HG03025 (cell line): ENCODE results near the gene NAALAD2.
"Not testable (repeated sequence)": the region's sequence is repeated elsewhere in the genome, so short reads cannot be mapped to it uniquely, and the experiment has no call there.

Experiments used
- ATAC-seq: cut with Tn5 transposase; IDR thresholded peaks from one replicate; pipeline ENCODE4 v1.9.1; 2021; ENCODE audit warnings: mild to moderate bottlenecking, moderate library complexity; ENCODE audit not compliant: unreplicated experiment, low FRiP score

NAALAD2 gene

DNA sequence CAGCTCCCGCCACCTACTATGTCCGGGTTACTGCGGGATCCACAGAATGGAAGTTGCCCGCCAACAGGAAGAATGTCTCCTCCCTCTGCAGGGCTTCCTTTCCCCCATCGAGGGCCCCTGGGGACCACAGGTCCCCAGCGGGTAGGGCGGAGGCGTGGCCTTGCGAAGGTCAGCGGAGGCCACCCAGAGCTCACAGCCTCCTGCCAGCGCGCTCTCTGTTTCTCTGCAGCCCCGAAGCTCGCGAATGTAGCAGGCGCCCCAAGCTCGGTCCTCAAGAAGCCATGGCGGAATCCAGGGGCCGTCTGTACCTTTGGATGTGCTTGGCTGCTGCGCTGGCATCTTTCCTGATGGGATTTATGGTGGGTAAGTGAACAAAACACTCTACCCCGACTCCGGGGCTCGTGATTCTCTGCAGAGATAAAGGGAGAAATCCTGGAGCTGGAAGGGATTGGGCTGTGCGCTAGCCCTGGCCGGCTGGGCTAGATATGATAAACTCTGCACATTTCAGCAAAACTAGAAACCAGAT is at the start of gene NAALAD2:
TSS of gene NAALAD2 (plus strand) at position 186 of the 526 bp plus-strand sequence. CDS start at position 282, 96 bp downstream.
- ATAC-seq = no peak

DNA sequence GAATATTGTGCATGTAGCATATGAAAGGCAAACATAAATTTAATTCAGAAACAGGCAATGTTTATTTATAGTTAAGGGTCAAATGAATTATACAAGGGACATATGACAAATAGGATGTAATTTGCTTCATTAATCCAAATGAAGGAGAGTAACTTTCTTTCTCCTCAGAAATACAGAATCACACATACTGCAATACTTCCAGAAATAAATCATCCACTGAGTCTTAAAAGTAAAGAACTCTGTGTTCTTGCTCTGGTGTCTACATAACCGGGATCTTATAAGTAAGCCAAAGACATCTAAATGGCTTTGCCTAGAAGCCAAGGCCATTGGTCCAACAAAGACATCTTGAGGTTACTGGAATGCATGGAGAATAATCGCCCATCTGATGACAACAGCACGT is 48.8 kb upstream of the NAALAD2 start, which contains the start of gene UBTFL1:
TSS of gene UBTFL1 (plus strand) at position 301 of the 400 bp plus-strand sequence. CDS start at position 301, 0 bp downstream.
- ATAC-seq = not testable (repeated sequence)

GRCh38 chr11:90088731-90089130 is 45.7 kb upstream of the NAALAD2 start:
- not testable (repeated sequence) for ATAC-seq

DNA sequence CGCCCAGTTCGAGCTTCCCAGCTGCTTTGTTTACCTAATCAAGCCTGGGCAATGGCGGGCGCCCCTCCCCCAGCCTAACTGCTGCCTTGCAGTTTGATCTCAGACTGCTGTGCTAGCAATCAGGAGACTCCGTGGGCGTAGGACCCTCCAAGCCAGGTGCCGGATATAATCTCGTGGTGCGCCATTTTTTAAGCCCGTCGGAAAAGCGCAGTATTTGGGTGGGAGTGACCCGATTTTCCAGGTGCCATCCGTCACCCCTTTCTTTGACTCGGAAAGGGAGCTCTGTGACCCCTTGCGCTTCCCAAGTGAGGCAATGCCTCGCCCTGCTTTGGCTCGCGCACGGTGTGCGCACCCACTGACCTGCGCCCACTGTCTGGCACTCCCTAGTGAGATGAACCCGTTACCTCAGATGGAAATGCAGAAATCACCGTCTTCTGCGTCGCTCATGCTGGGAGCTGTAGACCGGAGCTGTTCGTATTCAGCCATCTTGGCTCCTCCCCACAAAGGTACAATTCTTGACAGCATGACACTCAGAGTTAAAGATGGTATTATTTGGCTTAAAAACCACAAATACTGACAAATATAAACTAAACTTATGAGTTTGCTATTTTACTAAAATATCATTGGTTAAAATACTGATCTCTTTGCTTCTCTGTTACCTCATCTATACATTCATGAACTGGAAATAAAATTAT is 39.1 kb upstream of the NAALAD2 start:
- not testable (repeated sequence) for ATAC-seq

DNA sequence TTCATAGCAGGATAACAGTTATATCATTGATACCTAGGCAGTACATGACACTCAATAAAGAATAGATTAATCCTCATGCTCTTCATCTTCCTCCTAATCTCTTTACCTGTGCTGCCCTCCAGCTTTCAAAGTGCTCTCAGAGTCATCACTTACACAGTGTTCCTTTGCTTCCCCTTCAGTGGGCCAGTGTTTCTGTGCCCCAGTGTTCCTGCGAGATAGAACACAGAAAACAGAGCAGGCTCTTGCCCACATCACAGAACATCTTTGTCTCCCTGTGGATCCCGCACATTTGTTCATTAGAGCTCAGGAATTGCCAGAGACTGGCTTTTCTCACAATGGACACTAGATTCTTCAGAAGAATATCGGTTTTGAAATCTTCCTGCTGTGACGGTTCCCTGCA is 36.2 kb upstream of the NAALAD2 start:
- ATAC-seq = not testable (repeated sequence)

GRCh38 chr11:90100431-90100830 is 34.0 kb upstream of the NAALAD2 start:
- ATAC-seq = no peak

- ATAC-seq = no peak
Observed at GRCh38 chr11:90113541-90113940, 20.9 kb upstream of the NAALAD2 start.

- no peak for ATAC-seq
Observed at GRCh38 chr11:90120191-90120590, 14.3 kb upstream of the NAALAD2 start.

- no peak for ATAC-seq
Observed at GRCh38 chr11:90124371-90124770, 10.1 kb upstream of the NAALAD2 start.

- no peak for ATAC-seq
Observed at GRCh38 chr11:90124946-90125345, 9.5 kb upstream of the NAALAD2 start.

DNA sequence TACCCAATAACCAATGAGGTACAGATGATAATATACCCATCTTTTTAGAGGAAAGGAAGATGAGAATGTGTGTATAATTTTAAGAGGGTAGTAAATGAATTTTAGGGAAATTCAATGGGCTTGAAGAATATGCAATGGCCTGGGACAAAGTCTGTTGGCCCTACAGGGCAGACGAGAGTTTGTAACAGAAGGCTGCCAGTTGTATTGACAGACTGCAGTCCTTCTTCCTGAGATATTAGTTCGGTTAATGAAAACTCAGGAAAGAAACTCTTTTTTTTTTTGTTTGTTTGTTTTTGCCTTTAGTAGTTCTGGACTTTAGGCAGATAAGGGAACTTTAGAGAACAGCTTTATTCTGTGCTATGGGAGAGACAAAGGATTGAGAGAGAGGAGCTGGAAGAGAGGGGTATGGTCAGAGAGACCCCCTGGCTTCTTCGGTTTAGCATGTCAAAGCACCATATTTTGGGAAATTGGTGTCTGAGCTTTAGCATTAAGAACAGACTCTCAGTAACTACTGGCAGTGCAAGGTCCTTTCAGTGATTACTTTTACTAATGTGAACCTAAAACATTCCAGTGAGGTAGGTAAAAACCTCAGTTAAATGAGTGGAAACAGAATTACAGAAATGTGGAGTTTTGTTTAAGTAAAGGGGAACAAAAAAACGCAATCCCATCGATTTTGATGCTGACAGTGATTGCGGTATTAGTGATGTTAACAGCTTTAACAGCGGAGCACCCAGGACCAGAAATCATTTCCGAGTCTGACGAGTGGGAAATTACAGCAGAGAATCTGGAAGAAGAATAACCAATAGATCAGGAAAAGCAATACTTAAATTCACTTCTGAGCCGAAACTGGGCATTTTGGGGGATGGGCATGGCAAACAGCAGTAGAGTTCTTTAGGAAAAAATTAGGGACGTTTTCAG is 644 bp upstream of the NAALAD2 start:
- ATAC-seq = no peak

DNA sequence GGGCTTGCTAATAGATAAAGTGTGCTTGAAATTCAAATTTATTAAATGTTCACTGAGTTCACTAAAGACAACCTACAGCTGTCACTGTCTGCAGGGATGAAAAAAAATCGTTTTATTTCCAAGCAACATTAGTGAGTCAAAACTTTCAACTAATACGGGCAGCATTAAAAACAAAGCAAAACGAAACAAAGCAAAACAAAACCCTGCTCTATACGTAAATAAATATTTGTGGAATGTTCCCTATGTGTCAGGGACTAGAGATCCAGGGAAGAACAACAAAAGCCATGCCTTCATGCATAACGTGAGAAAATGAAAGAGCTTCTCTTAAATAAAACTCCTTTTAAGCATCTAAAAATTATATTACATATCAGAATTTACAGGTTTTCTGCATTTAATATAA is 553 bp downstream of the NAALAD2 start:
- ATAC-seq = no peak

DNA sequence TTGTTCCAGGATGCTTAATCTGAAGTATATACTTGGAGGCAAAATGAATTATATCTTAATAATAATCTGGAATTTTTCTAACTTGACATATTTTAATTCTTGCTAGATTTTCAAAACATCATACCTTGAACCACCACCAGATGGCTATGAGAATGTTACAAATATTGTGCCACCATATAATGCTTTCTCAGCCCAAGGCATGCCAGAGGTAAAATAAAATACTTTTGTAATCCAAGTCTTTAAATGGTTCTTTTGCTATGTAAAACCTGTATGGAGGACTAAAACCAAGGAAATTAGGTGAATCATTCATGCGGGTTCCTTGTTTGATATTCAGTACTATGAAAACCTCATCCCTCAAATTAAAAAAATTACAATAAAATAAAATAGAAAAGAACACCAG is 14.4 kb downstream of the NAALAD2 start:
- no peak for ATAC-seq

- ATAC-seq = not testable (repeated sequence)
Observed at GRCh38 chr11:90166982-90167573, 32.6 kb downstream of the NAALAD2 start.

DNA sequence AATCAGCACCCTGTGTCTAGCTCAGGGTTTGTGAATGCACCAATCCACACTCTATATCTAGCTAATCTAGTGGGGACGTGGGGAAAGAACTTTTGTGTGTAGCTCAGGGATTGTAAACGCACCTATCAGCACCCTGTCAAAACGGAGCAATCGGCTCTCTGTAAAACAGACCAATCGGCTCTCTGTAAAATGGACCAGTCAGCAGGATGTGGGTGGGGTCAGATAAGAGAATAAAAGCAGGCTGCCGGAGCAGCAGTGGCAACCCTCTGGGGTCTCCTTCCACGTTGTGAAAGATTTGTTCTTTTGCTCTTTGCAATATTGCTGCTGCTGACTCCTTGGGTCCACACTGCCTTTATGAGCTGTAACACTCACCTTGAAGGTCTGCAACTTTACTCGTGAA is 33.2 kb downstream of the NAALAD2 start:
- not testable (repeated sequence) for ATAC-seq

DNA sequence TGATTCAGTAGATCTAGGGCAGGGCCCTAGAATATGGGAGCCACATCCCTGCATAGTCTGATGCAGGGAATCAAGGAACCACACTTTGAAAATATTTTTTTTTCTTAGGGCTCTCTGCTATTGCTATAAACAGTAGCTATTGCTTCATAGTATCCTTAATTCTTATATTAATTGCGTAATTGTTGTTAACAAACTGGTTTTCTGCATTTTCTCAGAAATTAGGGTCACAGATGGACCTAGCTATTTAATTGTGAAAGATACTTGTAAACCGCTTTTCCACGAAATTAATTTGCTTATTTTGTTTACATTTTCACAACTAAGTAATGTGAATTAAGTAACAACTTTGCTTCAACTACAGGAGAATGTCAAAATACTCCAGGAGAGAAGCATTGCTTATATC is 34.1 kb downstream of the NAALAD2 start:
- no peak for ATAC-seq

DNA sequence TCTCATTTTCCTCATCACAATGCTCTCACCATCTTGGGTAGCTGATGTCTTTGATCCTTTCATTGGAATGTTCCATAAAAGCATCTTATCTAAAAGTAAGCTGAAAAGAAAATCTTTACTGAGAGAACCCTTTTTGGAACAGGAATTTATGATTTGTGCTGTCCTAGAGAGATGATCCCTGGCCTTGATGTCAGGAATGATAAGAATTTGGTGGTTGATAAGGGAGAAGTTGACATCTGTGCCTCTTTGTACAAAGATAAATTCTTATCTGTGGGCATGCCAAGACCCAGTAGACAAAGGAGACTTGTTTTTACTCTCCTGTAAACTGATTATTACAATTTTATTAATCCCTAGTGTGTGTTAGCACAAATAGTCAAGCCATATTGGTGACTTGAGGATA is 36.9 kb downstream of the NAALAD2 start:
- ATAC-seq = no peak

GRCh38 chr11:90176069-90176468 is 41.6 kb downstream of the NAALAD2 start:
- ATAC-seq = no peak

GRCh38 chr11:90178751-90179150 is 44.3 kb downstream of the NAALAD2 start:
- ATAC-seq = no peak

GRCh38 chr11:90179923-90180322 is 45.5 kb downstream of the NAALAD2 start:
- no peak for ATAC-seq

DNA sequence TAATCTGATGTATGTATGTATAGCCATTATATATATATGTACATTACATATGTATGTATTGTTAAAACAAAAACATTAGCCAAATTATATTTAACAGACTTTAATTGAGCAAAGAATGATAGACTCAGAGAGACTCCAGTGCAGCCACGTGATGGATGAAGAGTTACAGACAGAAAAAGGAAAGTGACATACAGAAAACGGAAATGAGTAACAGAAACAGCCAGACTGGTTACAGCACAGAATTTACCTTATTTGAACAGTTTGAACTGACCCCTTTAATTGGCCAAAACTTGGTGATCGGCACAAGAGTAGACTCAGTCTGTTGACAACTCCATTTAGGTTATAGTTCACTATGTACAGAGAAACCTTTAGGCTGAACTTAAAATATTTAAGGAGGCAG is 53.4 kb downstream of the NAALAD2 start:
- ATAC-seq = no peak
